Mesothelial cell of epicardium (in vitro differentiated cells): ENCODE results near the gene GRK5. TPM values are rescaled to one million over a fixed set of nuclear protein-coding genes. Genes with fewer than 3 reads are reported as not detected.

Experiments
- DNase-seq, 2 experiments: peaks; one replicate each; pipeline ENCODE4 v3.0.0; 2021; ENCODE audit warnings: low spot score in 2 of 2; ENCODE audit not compliant: unreplicated experiment in 2 of 2
- H3K27ac Mint-ChIP-seq: 2 replicates; pipeline ENCODE4 v1.8.0; 2021; ENCODE audit warnings: mixed read lengths
- H3K27me3 Mint-ChIP-seq: 2 replicates; pipeline ENCODE4 v1.8.0; 2021; ENCODE audit warnings: low read depth, mixed read lengths
- H3K36me3 Mint-ChIP-seq: 2 replicates; pipeline ENCODE4 v1.8.0; 2021; ENCODE audit warnings: mixed read lengths
- H3K4me1 Mint-ChIP-seq: 2 replicates; pipeline ENCODE4 v1.8.0; 2021; ENCODE audit warnings: mixed read lengths
- H3K4me3 Mint-ChIP-seq: 2 replicates; pipeline ENCODE4 v1.8.0; 2021; ENCODE audit warnings: mild to moderate bottlenecking, moderate library complexity, mixed read lengths
- H3K9me3 Mint-ChIP-seq: 2 replicates; pipeline ENCODE4 v1.8.0; 2021; ENCODE audit warnings: mixed read lengths
- CTCF ChIP-seq: fragments of 200-600 bp; sonication (generic); IDR thresholded peaks from one replicate; pipeline ENCODE4 v1.5.0; 2021; ENCODE audit warnings: antibody characterized with exemption; ENCODE audit not compliant: unreplicated experiment
- total RNA-seq: library from RNA; stranded (reverse); gene quantifications from 3 replicates; pipeline ENCODE4 v1.2.1, GENCODE V29; 2021

The GRK5 gene
- total RNA-seq, 1 donor from 2014 or later: 14.5 TPM

- no peak overlapping the region for H3K27ac Mint-ChIP-seq
- TF ChIP-seq CTCF: no peak
- peaks cover 42% of the 10 kb centered on the region for H3K4me1 Mint-ChIP-seq
- H3K4me3 Mint-ChIP-seq: no peak overlapping the region
- no peak for DNase-seq
- no peaks in the 10 kb centered on the region for H3K9me3 Mint-ChIP-seq
- no peaks in the 10 kb centered on the region for H3K36me3 Mint-ChIP-seq
- H3K27me3 Mint-ChIP-seq: no peaks in the 10 kb centered on the region
Observed at GRCh38 chr10:119248184-119248583, 40.8 kb downstream of the GRK5 start.

- no peak overlapping the region for H3K27ac Mint-ChIP-seq
- H3K4me1 Mint-ChIP-seq: peaks cover 43% of the 10 kb centered on the region
- no peaks in the 10 kb centered on the region for H3K9me3 Mint-ChIP-seq
- TF ChIP-seq CTCF: no peak
- H3K27me3 Mint-ChIP-seq: no peaks in the 10 kb centered on the region
- no peaks in the 10 kb centered on the region for H3K36me3 Mint-ChIP-seq
- DNase-seq: no peak
- no peak overlapping the region for H3K4me3 Mint-ChIP-seq
Observed at GRCh38 chr10:119248681-119249080, 41.3 kb downstream of the GRK5 start.

- no peak for TF ChIP-seq CTCF
- Mint-ChIP-seq H3K27ac (peak overlapping the region; percentile 99), H3K4me3 (no peak overlapping the region), H3K4me1 (peaks cover 60% of the 10 kb centered on the region), H3K9me3 (no peaks in the 10 kb centered on the region), H3K36me3 (no peaks in the 10 kb centered on the region), H3K27me3 (no peaks in the 10 kb centered on the region)
- DNase-seq: no peak
Observed at GRCh38 chr10:119250641-119251314, 43.4 kb downstream of the GRK5 start.

- Mint-ChIP-seq H3K27me3 (no peaks in the 10 kb centered on the region), H3K4me3 (no peak overlapping the region), H3K9me3 (no peaks in the 10 kb centered on the region), H3K36me3 (no peaks in the 10 kb centered on the region), H3K4me1 (peaks cover 60% of the 10 kb centered on the region), H3K27ac (peak overlapping the region; percentile 99)
- DNase-seq: no peak
- no peak for TF ChIP-seq CTCF
Observed at GRCh38 chr10:119251315-119251708, 43.9 kb downstream of the GRK5 start.

GRCh38 chr10:119252051-119252465 lies 44.7 kb downstream of the GRK5 start:
- peak overlapping the region; percentile 99 for H3K27ac Mint-ChIP-seq
- no peaks in the 10 kb centered on the region for H3K36me3 Mint-ChIP-seq
- no peaks in the 10 kb centered on the region for H3K9me3 Mint-ChIP-seq
- no peaks in the 10 kb centered on the region for H3K27me3 Mint-ChIP-seq
- no peak for TF ChIP-seq CTCF
- DNase-seq: no peak
- peaks cover 57% of the 10 kb centered on the region for H3K4me1 Mint-ChIP-seq
- no peak overlapping the region for H3K4me3 Mint-ChIP-seq
